NCI-H2107 (cell line): ENCODE results near the gene TGM2.

Experiments used
- DNase-seq: peaks from one replicate; lab custom pipeline; 2025; lab: John Stamatoyannopoulos, UW

Gene TGM2

DNA sequence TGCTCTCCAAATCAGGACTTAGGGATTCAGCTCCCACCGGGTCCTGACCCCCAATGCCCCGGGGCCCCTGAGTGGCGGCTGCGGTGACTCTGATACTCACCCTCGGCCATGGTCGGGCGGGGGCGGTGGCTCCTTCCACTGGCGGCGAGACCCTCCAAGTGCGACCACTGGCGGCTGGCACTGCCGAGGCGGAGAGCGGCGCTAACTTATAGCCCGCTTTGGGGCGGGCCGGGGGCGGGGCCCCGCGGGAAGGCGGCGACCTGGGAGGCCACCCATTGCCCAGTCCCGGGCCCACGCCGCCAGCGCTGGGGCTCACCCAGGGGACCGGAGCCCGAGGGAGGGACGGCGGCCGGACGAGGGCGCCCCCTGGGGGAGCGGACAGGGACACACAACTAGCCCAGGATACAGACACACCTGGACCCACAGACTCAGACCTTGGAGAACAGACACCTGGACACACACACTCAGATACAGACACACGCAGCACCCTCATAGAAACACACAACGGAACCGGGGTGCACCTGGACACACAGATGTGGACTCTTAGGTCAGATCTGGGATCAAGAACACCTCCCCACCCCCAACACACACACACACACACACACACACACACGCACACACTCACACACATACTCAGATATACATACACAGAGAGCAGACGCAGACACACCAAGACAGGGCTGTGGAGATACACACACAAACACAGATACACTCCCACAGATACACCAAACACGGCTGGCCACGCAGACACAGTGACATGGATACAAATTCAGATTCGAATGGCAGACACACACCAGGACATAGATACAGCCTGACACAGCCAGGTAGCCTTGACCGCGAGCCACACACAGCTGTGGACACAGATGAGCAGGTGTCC, at the start of gene TGM2:
Gene TGM2 (minus strand): TSS at position 182 of the 877 bp plus-strand sequence. CDS start 72 bp downstream, at position 110.
- DNase-seq, result no peak

DNA sequence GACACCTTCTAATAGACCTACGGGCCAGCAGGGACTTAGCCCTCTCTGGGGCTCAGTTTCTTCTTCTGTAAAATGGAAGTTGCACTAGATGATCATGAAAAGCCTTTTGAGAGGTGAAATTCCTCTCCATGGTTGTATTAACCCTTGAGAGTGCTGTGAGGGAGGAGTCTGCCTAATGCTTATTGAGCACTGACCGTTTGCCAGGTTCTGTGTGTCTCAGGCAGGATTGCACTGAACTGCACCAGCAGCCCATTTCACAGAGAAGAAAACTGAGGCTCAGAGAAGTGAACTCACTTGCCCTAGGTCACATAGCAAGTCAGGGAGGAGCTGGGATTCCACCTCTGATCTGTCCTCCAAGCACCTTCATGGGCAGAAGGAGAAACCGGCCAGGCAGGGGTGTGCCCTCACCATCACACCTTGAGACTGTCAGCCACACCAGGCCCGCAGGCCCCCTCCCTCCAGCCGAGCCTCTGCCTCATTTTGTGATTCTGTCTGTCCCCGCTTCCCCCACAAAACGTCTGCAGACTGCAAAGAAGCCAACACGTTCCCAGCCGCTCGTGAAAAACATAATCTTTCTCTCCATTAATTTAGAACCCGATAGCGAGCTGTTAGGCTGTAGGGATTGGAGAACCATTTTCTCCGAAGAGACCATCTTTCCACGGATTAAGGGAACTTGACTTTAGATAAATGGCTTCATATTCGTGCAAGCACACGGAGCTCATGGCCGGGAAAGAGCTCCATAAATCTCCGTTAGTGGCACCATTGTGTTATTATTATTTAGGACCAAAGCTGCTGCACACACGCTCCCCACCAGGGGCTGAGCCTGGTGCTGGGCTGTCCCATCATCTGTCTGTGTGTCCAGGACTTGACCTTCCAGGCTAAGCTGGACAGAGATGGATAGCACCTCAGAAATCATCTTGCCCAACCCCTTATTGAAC, 49.5 kb upstream of the TGM2 start:
- DNase-seq, result no peak

DNA sequence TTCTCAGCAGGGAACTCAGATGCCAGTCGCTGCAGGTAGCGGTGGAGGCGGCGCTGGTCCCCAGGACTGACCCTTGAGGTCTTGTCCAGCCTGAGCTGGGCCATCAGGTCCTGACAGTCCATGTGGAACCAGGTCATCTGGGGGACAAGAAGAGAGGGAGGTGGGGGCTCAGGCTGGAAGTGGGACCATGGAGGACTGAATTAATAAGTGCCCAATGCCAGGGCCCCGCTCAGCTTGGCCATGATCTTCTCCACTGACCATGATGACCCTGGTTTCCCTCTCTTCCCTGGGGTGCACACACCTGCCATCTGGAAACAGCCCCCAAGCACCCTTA, 48.5 kb upstream of the TGM2 start:
- DNase-seq, result no peak

GRCh38 chr20:38212806-38213606, 47.9 kb upstream of the TGM2 start:
- DNase-seq, result no peak

DNA sequence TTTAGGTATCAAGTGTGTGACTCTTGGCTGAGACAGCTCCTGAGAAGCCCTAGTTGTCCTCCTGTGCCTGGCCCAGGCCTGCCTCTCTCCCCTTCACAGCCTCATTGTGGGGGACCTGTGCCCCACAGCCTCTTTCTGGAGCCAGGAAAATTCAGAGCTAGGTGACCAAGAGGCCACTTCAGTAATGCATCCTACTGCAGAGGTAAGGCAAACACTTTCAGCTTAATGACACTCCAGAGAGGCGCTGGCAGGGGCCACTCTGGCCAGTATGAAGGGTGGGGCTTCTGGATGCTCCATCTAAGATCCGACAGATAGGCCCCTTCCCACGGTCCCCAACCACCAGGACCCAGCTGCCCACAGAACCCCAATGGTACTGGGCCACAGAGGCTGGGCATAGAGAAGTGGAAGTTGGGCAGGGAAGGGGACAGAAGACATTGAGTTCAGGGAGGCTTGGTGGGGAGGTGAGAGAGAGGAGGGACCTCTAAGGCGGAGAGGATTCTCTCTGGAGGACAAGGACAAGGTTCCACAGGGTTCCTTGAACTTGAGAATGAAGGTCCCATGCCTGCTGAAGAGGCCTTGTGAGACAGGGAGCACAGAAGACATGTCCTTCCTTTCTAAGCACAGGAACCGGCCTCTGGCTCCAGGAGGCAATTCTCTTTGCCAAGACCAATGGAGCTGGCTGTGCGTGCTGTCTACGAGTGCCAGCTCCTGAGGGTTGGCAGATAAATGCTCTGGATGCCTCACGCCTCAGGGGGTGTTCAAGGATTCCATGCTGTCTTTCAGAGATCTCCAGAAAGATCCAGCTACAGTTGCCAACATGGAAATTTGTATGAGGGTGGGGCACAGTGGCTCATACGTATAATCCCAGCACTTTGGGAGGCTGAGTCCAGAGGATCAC, 46.4 kb upstream of the TGM2 start:
- no peak for DNase-seq

GRCh38 chr20:38210741-38211140, 45.7 kb upstream of the TGM2 start:
- no peak for DNase-seq

DNA sequence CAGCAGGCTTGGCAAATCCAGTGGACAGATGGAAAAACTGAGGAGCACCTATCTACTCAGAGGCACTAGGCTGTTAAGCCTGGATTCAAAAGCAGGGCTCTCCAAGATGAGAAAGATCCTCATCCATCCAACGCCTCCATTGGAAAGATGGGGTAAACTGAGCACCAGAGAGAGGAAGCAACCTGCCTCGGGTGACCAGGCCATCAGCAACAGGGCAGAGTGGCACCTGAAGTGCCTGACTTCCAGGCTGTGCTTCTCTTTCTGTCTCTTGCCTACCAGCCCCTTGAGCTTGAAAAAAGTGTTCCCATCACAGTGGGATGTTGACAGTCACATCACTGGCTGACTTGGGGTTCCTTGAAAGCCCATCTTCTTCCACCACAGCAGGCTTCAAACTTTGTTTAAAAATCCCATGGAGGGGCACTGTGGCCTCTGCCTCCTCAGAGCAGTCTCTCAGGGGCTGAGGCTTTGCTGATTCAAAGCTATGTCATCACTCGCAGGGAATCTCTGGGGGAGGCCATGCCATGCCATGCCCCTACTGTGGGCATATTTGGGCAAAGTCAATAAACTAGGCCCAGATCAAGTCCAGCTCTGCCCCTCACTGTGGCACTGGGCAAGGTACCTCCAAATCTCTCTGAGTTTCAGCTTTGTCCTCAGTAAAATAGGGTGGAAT, 44.8 kb upstream of the TGM2 start:
- no peak for DNase-seq

- DNase-seq, result no peak
Measured at GRCh38 chr20:38209054-38209675, 44.1 kb upstream of the TGM2 start.

GRCh38 chr20:38208523-38208922, 43.5 kb upstream of the TGM2 start:
- DNase-seq, result no peak

- no peak for DNase-seq
Measured at GRCh38 chr20:38208088-38208487, 43.0 kb upstream of the TGM2 start.

DNA sequence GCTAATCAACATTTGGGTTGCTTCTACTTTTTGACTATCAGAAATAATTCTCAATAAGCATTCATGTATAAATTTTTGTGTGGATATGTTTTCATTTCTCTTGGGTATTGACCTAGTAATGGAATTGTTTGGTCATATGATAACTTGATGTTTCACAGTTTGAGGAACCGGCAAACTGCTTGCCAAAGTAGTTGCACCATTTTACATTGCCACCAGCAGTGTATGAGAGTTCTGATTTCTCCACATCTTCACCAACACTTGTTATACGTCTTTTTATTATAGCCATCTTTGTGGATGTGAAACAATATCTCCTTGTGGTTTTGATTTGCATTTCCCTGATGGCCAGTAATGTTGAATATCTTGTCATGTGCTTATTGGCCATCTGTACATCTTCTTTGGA, 42.6 kb upstream of the TGM2 start:
- no peak for DNase-seq

DNA sequence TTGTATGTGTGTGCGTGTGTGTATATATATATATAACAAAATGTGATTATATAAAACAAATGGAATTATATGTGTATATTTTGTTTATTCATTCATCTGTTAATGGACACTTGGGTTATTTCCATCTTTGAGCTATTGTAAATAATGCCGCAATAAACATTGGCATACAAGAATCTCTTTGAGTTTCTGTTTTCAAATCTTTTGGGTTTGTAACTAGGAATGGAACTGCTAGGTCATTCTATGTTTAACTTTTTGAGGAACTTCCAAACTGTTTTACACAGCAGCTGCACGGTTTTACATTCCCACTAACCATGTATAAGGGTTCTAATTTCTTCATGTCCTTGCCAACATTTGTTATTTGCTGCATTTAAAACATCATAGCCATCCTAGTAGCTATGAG, 39.9 kb upstream of the TGM2 start:
- DNase-seq, result no peak

- no peak for DNase-seq
Measured at GRCh38 chr20:38203981-38204357, 38.9 kb upstream of the TGM2 start.

DNA sequence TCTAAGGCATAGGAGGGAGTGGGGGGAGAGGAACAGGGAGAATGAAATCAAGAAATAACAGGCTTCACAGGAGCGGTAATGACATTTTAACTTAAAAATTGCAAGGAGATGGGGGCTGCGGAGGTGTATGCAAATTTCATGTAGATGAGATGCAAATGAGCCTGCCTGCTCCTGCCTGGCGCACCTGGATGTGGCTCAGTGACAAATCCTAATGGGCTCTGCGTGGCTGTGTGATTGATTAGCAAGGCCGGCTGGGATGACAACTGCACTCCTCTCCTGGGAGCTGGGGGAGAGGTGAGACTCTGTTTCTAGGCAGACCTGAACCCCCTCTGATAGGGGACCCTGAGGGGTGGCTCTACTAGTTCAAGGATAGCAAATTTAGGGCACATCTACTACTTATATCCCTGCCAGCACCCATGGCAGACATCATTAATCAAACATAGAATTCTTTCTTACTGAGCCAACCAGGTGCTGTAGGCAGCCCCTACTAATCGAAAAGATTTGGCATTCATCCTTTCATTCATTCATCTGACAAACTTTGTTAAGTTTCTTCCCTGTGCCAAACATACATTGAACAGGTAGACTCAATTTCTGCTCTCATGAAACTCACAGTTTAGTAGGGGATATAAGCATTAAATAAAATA, 38.4 kb upstream of the TGM2 start:
- no peak for DNase-seq

DNA sequence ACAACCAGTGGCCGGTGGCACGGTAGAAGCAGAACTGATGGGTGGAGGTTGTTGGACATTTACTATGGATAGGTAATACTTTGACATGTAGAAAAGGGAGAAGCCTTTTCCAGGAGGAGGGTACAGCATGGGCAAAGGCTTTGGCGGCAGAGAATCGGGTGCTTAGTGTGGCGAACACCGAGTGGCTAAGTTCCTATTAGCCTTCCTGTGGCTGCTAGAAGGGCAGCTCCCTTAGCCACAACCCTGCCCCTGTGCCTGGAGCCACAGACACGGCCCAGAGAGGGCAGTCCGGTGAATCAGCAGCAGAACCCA, 37.9 kb upstream of the TGM2 start:
- no peak for DNase-seq

DNA sequence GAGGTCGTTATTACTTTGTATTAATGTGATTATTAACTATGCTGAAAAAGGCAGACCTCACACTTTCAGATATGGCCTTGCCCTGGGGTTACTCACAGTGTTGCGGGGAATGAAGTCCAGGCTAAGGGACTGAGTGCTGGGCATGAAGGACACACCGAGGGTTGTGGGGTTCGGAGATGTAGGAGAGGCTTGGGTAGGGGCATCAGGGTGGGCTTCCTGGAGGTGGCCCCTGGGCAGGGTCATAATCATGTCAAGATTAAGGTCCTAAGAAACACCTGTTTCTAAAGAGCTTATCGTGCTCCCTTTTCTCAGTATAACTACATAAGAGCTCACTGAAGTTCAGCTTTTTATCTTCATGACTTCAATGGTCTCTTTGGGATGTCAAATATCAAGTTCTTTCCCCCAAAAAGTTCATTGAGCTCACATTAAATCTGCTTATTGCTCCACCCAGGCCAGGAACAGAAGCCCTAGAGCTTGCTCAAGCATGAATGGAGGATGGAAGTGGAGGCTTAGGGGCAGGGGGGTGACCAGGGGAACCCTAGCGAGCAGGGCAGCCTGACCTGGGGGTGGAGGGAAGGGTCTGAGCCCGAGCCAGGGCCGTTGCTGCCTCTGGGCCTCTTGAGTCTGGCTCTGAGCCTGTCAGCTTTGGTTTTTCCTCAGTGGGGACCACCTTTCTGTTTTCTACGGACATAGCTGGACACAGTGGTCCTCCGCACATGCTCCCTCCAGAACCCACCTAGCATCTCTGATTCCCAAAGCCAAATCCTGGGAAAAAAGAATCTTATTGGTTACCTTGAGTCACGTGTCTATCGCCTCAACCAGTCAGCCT, 37.3 kb upstream of the TGM2 start:
- DNase-seq, result no peak

DNA sequence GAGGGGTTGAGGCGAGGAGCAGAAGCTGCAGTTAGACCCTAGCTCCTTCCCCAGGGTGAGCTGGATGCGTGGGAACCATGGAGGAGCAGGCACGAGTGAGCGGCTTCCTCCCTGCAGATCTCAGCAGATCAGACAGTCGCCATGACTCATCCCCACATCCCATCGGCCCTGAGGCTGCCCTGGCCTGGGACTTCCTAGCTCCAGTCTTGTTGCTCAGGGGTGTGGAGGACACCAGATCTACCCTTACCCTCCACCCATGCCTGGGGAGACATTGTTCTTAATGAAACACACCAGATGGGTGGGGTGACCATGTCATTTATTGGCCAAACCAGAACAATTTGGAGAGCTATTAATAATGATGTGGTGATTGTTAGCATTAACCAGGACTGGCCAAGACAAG, 36.3 kb upstream of the TGM2 start:
- no peak for DNase-seq

- DNase-seq, result no peak
Measured at GRCh38 chr20:38200646-38201045, 35.6 kb upstream of the TGM2 start.
